ENCODE measurements around the gene TSKU. TPM values are rescaled to one million over a fixed set of nuclear protein-coding genes. Genes with fewer than 3 reads are reported as not detected.
A peak's percentile ranks its signal among the peaks of the same experiment; 100 is the strongest.

Gene TSKU
- total RNA-seq, 3 donors from 2014 or later: 51.1 to 360 (median 65.1) TPM

- peak in 1 of 2 donors; percentile 76 for DNase-seq (ENCODE audit: low spot score in 2 of 2)
- H3K4me1 ChIP-seq: peaks cover 31 to 44% of the 10 kb centered on the region in 2 donors
- H3K9me3 ChIP-seq: peaks cover 5 to 13% of the 10 kb centered on the region in 2 donors
- H3K27me3 ChIP-seq: no peaks in the 10 kb centered on the region
- no peak overlapping the region for H3K4me3 ChIP-seq
- TF ChIP-seq POLR2AphosphoS5 (IDR thresholded peaks at IDR 0.05) (peak; percentile 22 to 47 (median 28)), POLR2A (IDR thresholded peaks at IDR 0.05) (no peak)
- intact Hi-C loops (cut with DNase I; ENCODE audit: low total_unique reads): no loop called here
- H3K36me3 ChIP-seq: no peaks in the 10 kb centered on the region
- H3K27ac ChIP-seq: peak overlapping the region; percentile 85 to 94
Observed at GRCh38 chr11:76773921-76774361, 9.2 kb upstream of the TSKU start.

GRCh38 chr11:76776472-76776871 lies 6.7 kb upstream of the TSKU start:
- H3K4me3 ChIP-seq: no peak overlapping the region
- H3K27ac ChIP-seq: no peak overlapping the region
- TF ChIP-seq CTCF (IDR thresholded peaks at IDR 0.05) (no peak), POLR2A (IDR thresholded peaks at IDR 0.05) (no peak), POLR2AphosphoS5 (IDR thresholded peaks at IDR 0.05) (no peak)
- no peaks in the 10 kb centered on the region for H3K27me3 ChIP-seq
- peaks cover 22 to 25% of the 10 kb centered on the region in 2 donors for H3K4me1 ChIP-seq
- no peaks in the 10 kb centered on the region for H3K36me3 ChIP-seq
- DNase-seq (ENCODE audit: low spot score in 2 of 2): no peak
- intact Hi-C loops (cut with DNase I; ENCODE audit: low total_unique reads): no loop called here
- H3K9me3 ChIP-seq: peaks cover 5 to 13% of the 10 kb centered on the region in 2 donors

- no peak overlapping the region for H3K27ac ChIP-seq
- peaks cover 19 to 29% of the 10 kb centered on the region in 2 donors for H3K4me1 ChIP-seq
- peaks cover 5 to 13% of the 10 kb centered on the region in 2 donors for H3K9me3 ChIP-seq
- no peaks in the 10 kb centered on the region for H3K36me3 ChIP-seq
- no peak for DNase-seq (ENCODE audit: low spot score in 2 of 2)
- intact Hi-C loops (cut with DNase I; ENCODE audit: low total_unique reads): no loop called here
- H3K27me3 ChIP-seq: no peaks in the 10 kb centered on the region
- no peak overlapping the region for H3K4me3 ChIP-seq
- TF ChIP-seq POLR2AphosphoS5 (IDR thresholded peaks at IDR 0.05) (no peak), CTCF (IDR thresholded peaks at IDR 0.05) (no peak), POLR2A (IDR thresholded peaks at IDR 0.05) (no peak)
Observed at GRCh38 chr11:76777305-76777704, 5.9 kb upstream of the TSKU start.

- Histone ChIP-seq H3K9me3 (peaks cover 5 to 13% of the 10 kb centered on the region in 2 donors), H3K36me3 (no peaks in the 10 kb centered on the region), H3K4me1 (peaks cover 20 to 25% of the 10 kb centered on the region in 2 donors), H3K27ac (no peak overlapping the region), H3K4me3 (no peak overlapping the region), H3K27me3 (no peaks in the 10 kb centered on the region)
- intact Hi-C loops (cut with DNase I; ENCODE audit: low total_unique reads): no loop called here
- DNase-seq (ENCODE audit: low spot score in 2 of 2): no peak
- TF ChIP-seq POLR2AphosphoS5 (IDR thresholded peaks at IDR 0.05) (no peak), CTCF (IDR thresholded peaks at IDR 0.05) (no peak), POLR2A (IDR thresholded peaks at IDR 0.05) (no peak)
Observed at GRCh38 chr11:76777876-76778275, 5.3 kb upstream of the TSKU start.

- no peak overlapping the region for H3K27ac ChIP-seq
- DNase-seq (ENCODE audit: low spot score in 2 of 2): no peak
- TF ChIP-seq POLR2A (IDR thresholded peaks at IDR 0.05) (no peak), CTCF (IDR thresholded peaks at IDR 0.05) (no peak)
Observed at GRCh38 chr11:76778874-76779273, 4.3 kb upstream of the TSKU start.

More at GRCh38 chr11:76778874-76779273, 4.3 kb upstream of the TSKU start:
- peaks cover 5 to 13% of the 10 kb centered on the region in 2 donors for H3K9me3 ChIP-seq
- no peaks in the 10 kb centered on the region for H3K27me3 ChIP-seq
- peaks cover 12 to 15% of the 10 kb centered on the region in 2 donors for H3K4me1 ChIP-seq
- H3K36me3 ChIP-seq: no peaks in the 10 kb centered on the region
- no peak overlapping the region for H3K4me3 ChIP-seq
- intact Hi-C loops (cut with DNase I; ENCODE audit: low total_unique reads): no loop called here
